DOHH2 (cell line): ENCODE data around the gene SIPA1L3.

Source experiments
- CTCF ChIP-seq: fragments of 200-600 bp; sonication (generic); IDR thresholded peaks from one replicate; pipeline ENCODE4 v1.5.1; 2014; ENCODE audit warnings: antibody characterized with exemption, mild to moderate bottlenecking, low read depth, low read length; ENCODE audit not compliant: poor library complexity, severe bottlenecking
- EZH2phosphoT487 ChIP-seq: fragments of 200-600 bp; sonication (generic); IDR thresholded peaks from 2 replicates; pipeline ENCODE4 v1.6.1; 2017; ENCODE audit warnings: borderline replicate concordance, mild to moderate bottlenecking, antibody characterized with exemption, low read length, moderate library complexity, mixed read lengths

GRCh38 chr19:37970699-37971098 lies 63.7 kb downstream of the SIPA1L3 start:
- TF ChIP-seq CTCF (no peak), EZH2phosphoT487 (no peak)
